T-helper 2 cell (primary cell): ENCODE measurements around the gene MBOAT1.

Source experiments
- DNase-seq, 5 experiments: peaks; one replicate each; pipeline versions ENCODE4 v3.0.0 to v3.0.0-alpha.2; 2012 to 2022

MBOAT1 gene

GRCh38 chr6:20092071-20092566, 120.2 kb downstream of the MBOAT1 start:
- DNase-seq = peak in 1 of 5 experiments; percentile 45

- DNase-seq = no peak
These were observed 125.3 kb downstream of the MBOAT1 start for GRCh38 chr6:20086992-20087391.

DNA sequence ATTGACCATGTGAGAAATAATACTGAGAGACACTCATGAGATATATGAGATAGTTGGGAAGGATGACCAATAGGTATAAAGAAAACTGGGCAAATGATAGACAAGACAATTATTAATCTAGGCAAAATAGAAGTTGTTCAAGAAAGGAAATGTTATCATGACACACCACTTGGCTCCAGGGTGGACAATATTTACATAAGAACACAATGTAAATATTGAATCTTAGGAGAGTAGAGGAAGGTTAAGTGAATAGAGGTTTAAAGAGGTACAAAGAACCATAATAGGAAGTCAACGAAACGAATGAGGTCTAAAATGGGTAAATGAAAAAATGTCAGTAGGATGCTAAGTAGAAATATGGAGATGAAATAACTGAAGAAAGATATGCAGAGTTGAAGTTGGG, 126.5 kb downstream of the MBOAT1 start:
- no peak for DNase-seq

GRCh38 chr6:20084411-20084810, 127.9 kb downstream of the MBOAT1 start:
- no peak for DNase-seq

DNA sequence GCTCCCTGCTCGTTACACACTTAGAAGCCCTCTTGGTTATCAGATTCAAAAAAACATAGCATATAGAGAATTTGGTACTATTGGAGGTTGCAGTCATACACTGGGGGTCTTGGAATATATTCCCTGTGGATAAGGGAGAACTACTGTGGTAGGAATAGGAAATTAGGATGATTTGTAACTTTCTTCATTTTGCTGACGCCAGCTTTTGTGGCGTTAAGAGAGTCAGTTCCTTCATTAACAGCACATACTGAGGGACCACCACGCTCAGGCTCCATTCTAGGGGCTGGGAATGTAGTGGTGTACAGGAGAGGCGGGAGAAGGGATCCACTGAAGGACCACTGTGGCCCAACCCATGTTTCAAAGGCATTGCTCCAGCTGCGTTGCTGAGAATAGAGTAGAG, 140.3 kb downstream of the MBOAT1 start:
- DNase-seq = no peak

DNA sequence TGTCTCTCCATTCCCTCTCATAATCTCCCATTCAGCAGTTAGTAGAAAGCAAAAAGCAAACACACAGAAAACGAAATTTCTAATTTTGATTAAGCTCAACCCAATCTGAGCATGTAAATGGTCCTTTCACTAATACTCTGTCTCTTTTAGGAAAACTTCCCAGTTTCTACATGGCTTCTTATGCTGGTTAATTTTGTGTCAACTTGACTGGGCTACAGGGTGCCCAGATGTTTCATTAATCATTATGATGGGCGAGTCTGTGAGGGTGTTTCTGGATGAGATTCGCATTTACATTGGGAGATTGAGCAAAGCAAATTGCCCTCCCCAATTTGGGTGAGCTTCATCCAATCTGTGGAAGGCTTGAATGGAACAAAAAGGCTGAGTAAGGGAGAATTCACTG, 142.2 kb downstream of the MBOAT1 start:
- no peak for DNase-seq

DNA sequence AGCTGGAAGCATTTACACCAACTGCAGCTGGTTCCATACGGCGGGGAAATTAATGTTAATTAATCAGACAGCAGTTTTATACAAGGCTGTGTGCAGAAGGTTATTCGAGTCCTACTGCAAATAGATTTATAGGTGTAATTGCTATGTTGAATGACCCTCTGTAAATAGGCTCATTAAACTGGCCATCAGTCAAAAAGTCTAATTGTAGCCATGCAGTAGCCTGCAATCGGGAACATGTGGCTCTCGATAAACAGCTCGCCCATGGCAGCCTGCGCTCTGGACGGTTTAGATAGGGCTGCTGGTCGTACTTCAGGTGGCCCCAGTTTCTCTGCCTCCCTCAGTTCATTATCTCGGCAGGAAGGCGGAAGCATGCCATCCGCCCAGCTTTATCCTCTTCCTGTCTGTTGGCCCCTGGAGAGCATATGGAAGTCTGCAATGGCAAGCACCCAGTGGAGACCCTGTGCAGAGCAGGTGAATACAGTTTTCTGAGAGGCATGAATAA, 143.2 kb downstream of the MBOAT1 start:
- no peak for DNase-seq

DNA sequence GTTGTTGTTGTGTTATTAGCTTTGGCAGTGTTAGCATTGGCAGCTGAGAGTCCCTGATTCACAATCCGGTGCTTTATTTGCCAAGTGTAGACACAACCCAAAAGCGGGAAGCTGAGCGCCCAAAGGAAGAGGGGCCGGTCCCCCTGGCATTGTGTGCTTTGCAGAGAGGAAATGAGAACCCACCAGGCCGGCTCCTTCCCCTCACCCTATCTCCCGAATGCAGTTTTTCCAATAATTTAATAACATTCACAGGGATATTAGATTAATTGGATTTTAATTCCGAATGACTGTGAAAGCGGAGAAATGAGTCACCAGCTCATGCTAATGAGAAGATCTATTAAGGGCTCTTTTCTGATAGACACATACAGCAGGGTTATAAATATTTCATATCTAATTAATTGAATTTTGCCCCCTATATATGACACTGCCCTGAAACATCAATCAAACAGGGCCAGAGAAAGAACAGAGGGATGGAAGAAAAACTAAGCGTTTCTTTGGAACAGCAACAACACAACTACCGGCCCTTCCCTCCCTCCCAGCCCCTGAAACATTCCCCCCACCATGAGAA, 143.8 kb downstream of the MBOAT1 start:
- DNase-seq = no peak

- DNase-seq = peak in 1 of 5 experiments; percentile 90
These were observed 150.3 kb downstream of the MBOAT1 start for GRCh38 chr6:20061952-20062351.

DNA sequence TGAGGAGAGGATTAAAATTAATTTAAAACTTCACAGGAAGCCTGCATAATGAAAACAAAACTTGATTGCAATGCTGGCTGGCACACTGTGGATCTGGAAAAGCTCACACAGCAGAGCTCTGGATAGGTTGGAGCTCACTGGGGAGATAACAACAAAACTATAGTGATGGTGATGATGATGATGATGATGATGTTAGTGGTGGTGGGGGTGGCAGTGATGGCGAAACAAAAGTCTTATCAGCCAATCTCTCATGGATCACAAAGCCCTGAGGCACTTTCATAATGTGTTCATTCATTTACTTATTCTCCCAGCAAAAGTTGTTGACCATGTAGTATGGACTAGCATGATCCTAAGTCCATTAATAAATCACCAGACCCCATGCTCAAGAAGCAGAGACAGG, 152.0 kb downstream of the MBOAT1 start:
- DNase-seq = no peak

DNA sequence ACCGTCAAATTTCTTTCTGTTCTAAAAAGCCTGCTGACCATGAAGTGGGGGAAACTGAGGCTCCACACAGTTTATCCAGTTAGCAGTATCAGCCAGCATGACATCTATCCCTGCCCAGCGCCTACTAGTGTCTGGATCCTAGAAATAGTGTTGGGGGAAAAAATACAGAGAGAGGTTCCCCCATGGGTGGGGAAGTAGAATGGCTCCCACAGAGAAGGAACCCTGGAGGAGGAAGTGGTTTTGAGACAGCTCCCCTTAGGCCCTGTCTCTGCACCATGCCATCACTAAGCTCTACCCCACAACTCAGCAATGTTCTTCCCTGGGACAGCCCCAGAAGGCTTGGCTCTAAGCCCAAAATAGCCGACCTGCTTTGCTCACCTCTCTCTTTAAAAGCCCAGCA, 153.4 kb downstream of the MBOAT1 start:
- DNase-seq = no peak

- no peak for DNase-seq
These were observed 154.0 kb downstream of the MBOAT1 start for GRCh38 chr6:20058121-20058905.

GRCh38 chr6:20056350-20056992, 155.8 kb downstream of the MBOAT1 start:
- peak in 1 of 5 experiments; percentile 38 for DNase-seq

GRCh38 chr6:20055916-20056315, 156.4 kb downstream of the MBOAT1 start:
- no peak for DNase-seq
